ENCODE data around the gene KCNK6. TPM values are rescaled to one million over a fixed set of nuclear protein-coding genes. Genes with fewer than 3 reads are reported as not detected.

The KCNK6 gene
- total RNA-seq, 4 donors from 2014 or later = 2.3 to 13.0 (median 4.2) TPM

DNA sequence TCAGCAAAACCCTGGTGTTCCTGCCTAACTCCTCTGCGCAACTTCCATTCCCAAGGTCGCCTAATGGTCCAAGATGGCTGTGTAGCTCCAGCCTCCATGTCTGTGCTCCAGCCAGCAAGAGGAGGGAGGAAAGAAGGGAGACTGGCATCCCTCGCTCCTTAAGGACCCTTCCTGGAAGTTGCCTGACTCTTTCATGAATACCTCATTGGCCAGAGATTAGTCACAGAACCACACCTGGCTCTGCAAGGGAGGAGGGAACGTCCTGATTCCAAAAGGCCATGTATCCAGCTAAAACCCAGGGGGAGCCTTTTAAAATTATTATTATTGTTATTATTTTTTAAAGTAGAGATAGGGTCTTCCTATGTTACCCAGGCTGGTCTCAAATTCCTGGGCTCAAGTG lies 4.8 kb downstream of the KCNK6 start:
- Histone ChIP-seq H3K27ac (replicated peaks in 1 of 4) (no peak overlapping the region), H3K9me3 (no peaks in the 10 kb centered on the region), H3K27me3 (no peaks in the 10 kb centered on the region), H3K4me3 (no peak overlapping the region), H3K4me1 (peaks cover 20 to 33% (median 29%) of the 10 kb centered on the region in 4 donors), H3K36me3 (peaks cover 0 to 39% (median 25%) of the 10 kb centered on the region in 4 donors)
- intact Hi-C loops (cut with DNase I) = no loop called here
- no peak for TF ChIP-seq EP300 (IDR thresholded peaks at IDR 0.05)
- TF ChIP-seq POLR2AphosphoS5 (IDR thresholded peaks at IDR 0.05) = no peak
- TF ChIP-seq POLR2A (IDR thresholded peaks at IDR 0.05; ENCODE audit: low read depth) = no peak
- TF ChIP-seq, protein P1, sequence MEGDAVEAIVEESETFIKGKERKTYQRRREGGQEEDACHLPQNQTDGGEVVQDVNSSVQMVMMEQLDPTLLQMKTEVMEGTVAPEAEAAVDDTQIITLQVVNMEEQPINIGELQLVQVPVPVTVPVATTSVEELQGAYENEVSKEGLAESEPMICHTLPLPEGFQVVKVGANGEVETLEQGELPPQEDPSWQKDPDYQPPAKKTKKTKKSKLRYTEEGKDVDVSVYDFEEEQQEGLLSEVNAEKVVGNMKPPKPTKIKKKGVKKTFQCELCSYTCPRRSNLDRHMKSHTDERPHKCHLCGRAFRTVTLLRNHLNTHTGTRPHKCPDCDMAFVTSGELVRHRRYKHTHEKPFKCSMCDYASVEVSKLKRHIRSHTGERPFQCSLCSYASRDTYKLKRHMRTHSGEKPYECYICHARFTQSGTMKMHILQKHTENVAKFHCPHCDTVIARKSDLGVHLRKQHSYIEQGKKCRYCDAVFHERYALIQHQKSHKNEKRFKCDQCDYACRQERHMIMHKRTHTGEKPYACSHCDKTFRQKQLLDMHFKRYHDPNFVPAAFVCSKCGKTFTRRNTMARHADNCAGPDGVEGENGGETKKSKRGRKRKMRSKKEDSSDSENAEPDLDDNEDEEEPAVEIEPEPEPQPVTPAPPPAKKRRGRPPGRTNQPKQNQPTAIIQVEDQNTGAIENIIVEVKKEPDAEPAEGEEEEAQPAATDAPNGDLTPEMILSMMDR (IDR thresholded peaks at IDR 0.05) = no peak
- 97% methylated on average over 4 of the region's 4 CpGs for WGBS
- DNase-seq (ENCODE audit: extremely low spot score) = no peak

DNA sequence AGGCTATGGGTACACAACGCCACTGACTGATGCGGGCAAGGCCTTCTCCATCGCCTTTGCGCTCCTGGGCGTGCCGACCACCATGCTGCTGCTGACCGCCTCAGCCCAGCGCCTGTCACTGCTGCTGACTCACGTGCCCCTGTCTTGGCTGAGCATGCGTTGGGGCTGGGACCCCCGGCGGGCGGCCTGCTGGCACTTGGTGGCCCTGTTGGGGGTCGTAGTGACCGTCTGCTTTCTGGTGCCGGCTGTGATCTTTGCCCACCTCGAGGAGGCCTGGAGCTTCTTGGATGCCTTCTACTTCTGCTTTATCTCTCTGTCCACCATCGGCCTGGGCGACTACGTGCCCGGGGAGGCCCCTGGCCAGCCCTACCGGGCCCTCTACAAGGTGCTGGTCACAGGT lies 6.9 kb downstream of the KCNK6 start:
- TF ChIP-seq, protein P1 (IDR thresholded peaks at IDR 0.05) = no peak
- no peaks in the 10 kb centered on the region for H3K9me3 ChIP-seq
- H3K27me3 ChIP-seq = no peaks in the 10 kb centered on the region
- no peak for DNase-seq (ENCODE audit: extremely low spot score)
- no peak overlapping the region for H3K27ac ChIP-seq (replicated peaks in 1 of 4)
- H3K4me3 ChIP-seq = no peak overlapping the region
- H3K36me3 ChIP-seq = peaks cover 0 to 39% (median 25%) of the 10 kb centered on the region in 4 donors
- H3K4me1 ChIP-seq = peaks cover under 1 to 11% (median 8%) of the 10 kb centered on the region in 4 donors
- intact Hi-C loops (cut with DNase I) = no loop called here
- WGBS = 97% methylated on average over 16 of the region's 22 CpGs

DNA sequence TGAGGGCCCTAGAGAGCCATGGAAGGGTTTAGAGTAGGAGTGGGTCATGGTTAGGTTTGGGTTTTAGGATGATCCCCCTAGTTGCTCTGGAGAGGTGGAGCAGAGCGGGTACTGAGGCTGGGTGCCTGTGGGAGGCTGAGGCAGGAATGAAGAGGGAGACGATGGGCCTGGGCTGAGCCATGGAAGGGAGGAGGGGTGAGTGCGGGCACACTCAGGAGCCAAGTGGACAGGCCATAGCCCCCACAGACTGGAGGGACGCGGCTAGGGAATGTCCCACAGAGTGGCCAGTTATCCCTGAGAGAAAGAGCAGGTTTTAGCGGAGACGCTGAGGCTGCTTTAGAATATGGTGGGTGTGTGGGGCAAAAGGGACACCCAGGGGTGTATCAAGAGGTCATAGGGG lies 10.0 kb downstream of the KCNK6 start:
- Histone ChIP-seq H3K4me1 (no peaks in the 10 kb centered on the region), H3K36me3 (peaks cover 0 to 34% (median 22%) of the 10 kb centered on the region in 4 donors), H3K27ac (replicated peaks in 1 of 4) (no peak overlapping the region), H3K4me3 (no peak overlapping the region), H3K27me3 (no peaks in the 10 kb centered on the region), H3K9me3 (no peaks in the 10 kb centered on the region)
- TF ChIP-seq POLR2A (IDR thresholded peaks at IDR 0.05; ENCODE audit: low read depth) (no peak), EP300 (IDR thresholded peaks at IDR 0.05) (no peak), POLR2AphosphoS5 (IDR thresholded peaks at IDR 0.05) (no peak)
- TF ChIP-seq, protein P1 (IDR thresholded peaks at IDR 0.05) = no peak
- DNase-seq (ENCODE audit: extremely low spot score) = no peak
- 97% methylated on average over 7 of the region's 7 CpGs for WGBS
- intact Hi-C loops (cut with DNase I) = loop anchor here (10.0 kb wide), 1 partner anchor 425 kb away; the partner anchor contains the start of genes SIPA1L3 and WDR87

- 61% methylated on average over 1 of the region's 1 CpG for WGBS
- H3K4me3 ChIP-seq = no peak overlapping the region
- peaks cover 0 to 15% (median 13%) of the 10 kb centered on the region in 4 donors for H3K36me3 ChIP-seq
- no peak overlapping the region for H3K27ac ChIP-seq (replicated peaks in 1 of 4)
- H3K27me3 ChIP-seq = no peaks in the 10 kb centered on the region
- H3K9me3 ChIP-seq = no peaks in the 10 kb centered on the region
- TF ChIP-seq EP300 (IDR thresholded peaks at IDR 0.05) = no peak
- TF ChIP-seq POLR2A (IDR thresholded peaks at IDR 0.05; ENCODE audit: low read depth) = no peak
- no peak for TF ChIP-seq POLR2AphosphoS5 (IDR thresholded peaks at IDR 0.05)
- TF ChIP-seq, protein P1 (IDR thresholded peaks at IDR 0.05) = no peak
- no peak for DNase-seq (ENCODE audit: extremely low spot score)
- peaks cover 0 to 7% (median 5%) of the 10 kb centered on the region in 4 donors for H3K4me1 ChIP-seq
- intact Hi-C loops (cut with DNase I) = loop anchor here (10.0 kb wide), 1 partner anchor 427 kb away; the partner anchor contains the start of genes SIPA1L3 and WDR87
These were observed 12.1 kb downstream of the KCNK6 start for GRCh38 chr19:38331728-38332127.

DNA sequence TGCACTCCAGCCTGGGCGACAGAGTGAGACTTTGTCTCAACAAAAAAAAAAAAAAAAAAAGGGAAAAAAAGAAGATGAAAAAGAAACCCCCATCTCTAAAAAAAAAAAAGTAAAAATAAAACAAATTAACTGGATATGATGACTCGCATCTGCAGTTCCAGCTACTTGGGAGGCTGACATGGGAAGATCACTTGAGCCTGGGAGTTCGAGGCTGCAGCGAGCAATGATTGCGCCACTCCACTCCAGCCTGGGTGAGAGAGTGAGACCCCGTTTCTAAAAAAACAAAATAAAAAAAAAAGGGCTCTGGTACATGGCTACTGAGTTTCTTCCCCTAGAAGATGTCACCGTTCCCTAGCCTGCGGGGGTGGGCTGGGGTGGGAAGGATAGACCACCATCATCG lies 13.6 kb downstream of the KCNK6 start:
- 92% methylated on average over 9 of the region's 9 CpGs for WGBS
- H3K4me1 ChIP-seq = peaks cover 5 to 21% (median 14%) of the 10 kb centered on the region in 4 donors

More for the DNA sequence above, 13.6 kb downstream of the KCNK6 start:
- Histone ChIP-seq H3K27me3 (no peaks in the 10 kb centered on the region), H3K27ac (replicated peaks in 1 of 4) (no peak overlapping the region), H3K4me3 (no peak overlapping the region), H3K36me3 (peaks cover 0 to 8% (median under 1%) of the 10 kb centered on the region in 4 donors), H3K9me3 (no peaks in the 10 kb centered on the region)
- TF ChIP-seq, protein P1 (IDR thresholded peaks at IDR 0.05) = no peak
- TF ChIP-seq POLR2A (IDR thresholded peaks at IDR 0.05; ENCODE audit: low read depth) (no peak), POLR2AphosphoS5 (IDR thresholded peaks at IDR 0.05) (no peak), EP300 (IDR thresholded peaks at IDR 0.05) (no peak)
- DNase-seq (ENCODE audit: extremely low spot score) = no peak
- intact Hi-C loops (cut with DNase I) = loop anchor here (10.0 kb wide), 1 partner anchor 428 kb away; the partner anchor contains the start of genes SIPA1L3 and WDR87
